GM10847 (cell line): Measurements from ENCODE around the gene ALG12.

Experiments
- POLR2A ChIP-seq: IDR thresholded peaks from 2 replicates; pipeline ENCODE4 v1.6.1; 2011; ENCODE audit not compliant: insufficient read length; ENCODE audit errors: extremely low read depth

The ALG12 gene

GRCh38 chr22:49920859-49921258 lies 2.6 kb upstream of the ALG12 start:
- TF ChIP-seq POLR2A, result no peak

DNA sequence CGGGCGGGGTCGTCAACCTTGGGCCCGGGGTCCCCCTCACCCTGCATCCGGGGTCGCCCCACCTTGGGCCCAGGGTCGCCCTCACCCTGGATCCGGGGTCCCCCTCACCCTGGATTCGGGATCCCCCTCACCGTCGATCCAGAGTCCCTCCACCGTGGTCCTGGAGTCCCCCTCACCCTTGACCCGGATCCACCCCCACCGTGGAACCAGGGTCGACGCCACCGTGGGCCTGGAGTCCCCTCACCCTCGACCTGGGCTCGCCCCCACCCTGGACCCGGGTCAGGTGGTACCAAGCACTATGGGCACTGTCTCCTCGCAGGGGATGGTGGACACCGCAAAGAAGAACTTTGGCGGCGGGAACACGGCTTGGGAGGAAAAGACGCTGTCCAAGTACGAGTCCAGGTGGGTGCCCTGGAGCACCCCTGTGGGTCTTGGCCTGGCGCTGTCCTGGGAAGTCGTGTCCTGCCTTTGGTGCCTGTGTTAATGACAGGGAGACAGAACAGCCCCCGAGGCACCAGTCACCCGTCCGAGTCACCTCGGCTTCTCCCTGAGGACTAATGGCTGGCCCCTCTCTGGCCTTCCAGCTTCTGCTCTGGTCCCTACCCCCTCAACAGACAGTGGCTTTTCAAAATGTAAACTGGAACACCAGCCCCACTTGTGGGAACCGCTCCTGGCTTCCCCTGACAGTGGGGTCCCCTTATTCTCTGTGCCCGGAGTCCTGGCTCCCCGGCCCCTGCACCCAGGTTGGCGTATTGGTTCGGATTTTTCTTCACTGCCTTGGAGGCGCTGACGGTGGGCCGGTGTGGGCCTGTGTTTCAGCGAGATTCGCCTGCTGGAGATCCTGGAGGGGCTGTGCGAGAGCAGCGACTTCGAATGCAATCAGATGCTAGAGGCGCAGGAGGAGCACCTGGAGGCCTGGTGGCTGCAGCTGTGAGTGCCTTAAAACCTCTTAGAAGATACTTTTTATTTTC lies 958 bp upstream of the ALG12 start:
- TF ChIP-seq POLR2A, result no peak

GRCh38 chr22:49916831-49917230 lies 1.4 kb downstream of the ALG12 start:
- TF ChIP-seq POLR2A, result no peak

DNA sequence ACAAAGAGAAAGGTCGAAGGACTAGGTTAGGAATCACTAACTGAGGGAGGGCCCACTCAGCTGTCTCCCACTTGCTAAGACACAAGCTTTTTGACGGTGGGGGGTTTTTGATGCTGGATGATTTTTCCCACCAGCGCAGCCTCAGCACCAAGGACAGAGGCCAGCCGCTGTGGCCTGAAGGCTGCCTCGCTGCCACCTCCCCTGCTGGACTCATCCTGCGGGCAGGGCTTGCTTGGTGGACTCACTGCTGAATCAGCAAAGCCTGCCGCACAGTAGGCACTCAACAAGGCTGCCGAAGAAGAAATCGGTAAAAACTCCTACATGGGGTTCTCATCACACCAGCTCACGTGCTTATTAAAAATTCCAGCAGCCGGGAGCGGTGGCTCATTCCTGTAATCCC lies 2.6 kb downstream of the ALG12 start:
- TF ChIP-seq POLR2A, result no peak

DNA sequence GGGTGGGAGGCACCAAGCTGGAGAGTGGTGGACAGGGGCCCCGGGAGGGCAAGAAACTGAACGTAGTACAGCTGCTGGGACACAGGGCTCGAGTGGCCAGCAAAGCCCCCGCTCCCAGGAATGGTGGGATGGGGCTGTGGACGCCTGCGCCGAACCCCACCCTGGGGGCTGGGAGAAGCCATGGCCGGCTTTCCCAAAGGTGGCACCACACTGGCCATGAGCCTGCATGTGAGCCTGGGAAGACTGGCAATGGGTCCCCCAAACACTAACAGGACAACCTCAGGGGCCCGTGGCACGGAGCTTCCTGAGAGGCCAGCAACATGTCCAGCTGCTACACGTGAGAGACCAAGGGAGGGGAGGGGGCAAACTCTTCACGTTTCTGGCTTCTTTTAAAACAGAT lies 4.0 kb downstream of the ALG12 start:
- no peak for TF ChIP-seq POLR2A

GRCh38 chr22:49913446-49913845 lies 4.8 kb downstream of the ALG12 start:
- TF ChIP-seq POLR2A, result no peak

- TF ChIP-seq POLR2A, result no peak
Observed at GRCh38 chr22:49913026-49913425, 5.2 kb downstream of the ALG12 start.

DNA sequence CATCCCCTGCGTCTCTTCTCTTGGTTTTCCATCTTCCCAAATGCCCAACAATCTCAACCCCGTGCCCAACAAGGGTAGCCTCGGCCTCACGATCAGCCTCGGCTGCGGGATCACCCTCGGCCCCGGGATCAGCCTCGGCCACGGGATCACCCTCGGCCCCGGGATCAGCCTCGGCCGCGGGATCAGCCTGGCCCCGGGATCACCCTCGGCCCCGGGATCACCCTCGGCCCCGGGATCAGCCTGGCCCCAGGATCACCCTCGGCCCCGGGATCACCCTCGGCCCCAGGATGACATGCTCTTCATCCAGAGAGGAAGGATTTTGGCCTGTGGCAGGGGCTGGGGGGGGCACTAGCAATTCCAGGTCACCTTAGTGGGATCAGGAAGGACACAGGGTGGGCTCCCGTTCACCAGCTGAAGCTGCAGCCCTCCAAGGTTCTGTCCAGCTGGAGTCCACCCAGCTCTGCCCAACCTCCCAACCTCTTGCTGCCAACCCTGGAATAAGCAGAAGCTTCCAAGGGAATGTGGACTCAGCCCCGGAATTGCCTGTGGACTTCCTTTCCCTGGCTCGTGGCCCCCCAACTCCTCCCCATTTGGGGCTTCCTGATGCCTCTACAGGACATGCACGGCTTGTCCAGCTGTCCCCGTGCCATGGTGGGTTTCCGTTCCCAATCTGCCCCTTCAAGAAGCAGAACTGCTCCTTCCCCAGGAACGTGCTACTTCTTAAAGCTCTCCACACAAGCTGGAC lies 6.2 kb downstream of the ALG12 start:
- no peak for TF ChIP-seq POLR2A

- no peak for TF ChIP-seq POLR2A
Observed at GRCh38 chr22:49910229-49911155, 7.7 kb downstream of the ALG12 start.

DNA sequence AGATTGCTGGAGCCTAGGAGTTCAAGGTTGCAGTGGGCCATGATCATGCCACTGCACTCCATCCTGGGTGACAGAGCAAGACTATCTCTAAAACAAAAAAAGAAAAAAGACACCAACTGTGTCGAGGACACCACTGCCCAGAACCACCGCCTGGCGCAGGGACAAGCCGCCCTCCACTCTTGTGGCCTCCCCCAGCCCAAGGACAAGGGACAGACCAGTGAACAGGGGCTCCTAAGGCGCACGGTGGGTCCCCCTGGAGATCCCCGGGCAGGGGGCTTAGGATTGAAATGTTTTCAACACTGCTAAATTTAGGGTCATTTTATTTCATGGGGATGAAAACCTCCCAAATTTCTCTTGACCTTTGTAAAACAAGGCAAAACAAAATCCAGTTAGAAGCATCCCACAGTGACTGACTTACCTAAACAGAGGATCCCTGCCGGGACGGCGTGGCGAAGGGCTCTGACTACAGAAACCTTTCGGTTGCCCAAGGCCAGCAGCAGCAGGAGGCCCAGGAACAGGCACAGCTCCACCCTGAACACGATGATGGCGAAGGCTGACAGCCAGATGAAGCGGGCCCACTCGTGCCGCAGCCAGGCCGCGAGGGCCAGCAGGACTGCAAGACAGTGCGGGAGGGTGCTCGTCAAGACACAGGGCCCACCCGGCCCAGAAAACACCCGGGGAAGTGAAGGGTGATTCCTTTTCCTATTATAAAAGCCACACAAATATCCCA lies 8.6 kb downstream of the ALG12 start:
- TF ChIP-seq POLR2A, result no peak

DNA sequence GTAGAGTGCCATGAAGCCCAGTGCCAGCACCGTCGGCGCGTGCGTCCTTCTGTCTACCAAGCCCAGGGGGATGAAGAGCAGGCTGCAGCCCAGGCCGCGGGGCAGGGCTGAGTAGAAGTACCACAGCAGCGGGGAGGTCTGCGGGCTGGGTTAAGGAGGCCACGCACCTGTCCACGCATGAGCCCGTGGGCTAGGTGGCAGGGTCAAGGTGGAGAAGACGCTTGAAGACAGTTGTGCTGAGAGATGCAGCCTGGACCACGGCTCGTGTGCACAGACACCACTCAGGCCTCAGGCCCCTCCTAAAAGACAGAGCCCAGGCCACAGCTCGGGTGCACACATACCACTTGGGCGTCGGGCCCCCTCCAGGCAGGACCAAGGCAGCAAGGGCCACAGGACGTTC lies 10.4 kb downstream of the ALG12 start:
- no peak for TF ChIP-seq POLR2A

- no peak for TF ChIP-seq POLR2A
Observed at GRCh38 chr22:49906799-49907290, 11.4 kb downstream of the ALG12 start.

DNA sequence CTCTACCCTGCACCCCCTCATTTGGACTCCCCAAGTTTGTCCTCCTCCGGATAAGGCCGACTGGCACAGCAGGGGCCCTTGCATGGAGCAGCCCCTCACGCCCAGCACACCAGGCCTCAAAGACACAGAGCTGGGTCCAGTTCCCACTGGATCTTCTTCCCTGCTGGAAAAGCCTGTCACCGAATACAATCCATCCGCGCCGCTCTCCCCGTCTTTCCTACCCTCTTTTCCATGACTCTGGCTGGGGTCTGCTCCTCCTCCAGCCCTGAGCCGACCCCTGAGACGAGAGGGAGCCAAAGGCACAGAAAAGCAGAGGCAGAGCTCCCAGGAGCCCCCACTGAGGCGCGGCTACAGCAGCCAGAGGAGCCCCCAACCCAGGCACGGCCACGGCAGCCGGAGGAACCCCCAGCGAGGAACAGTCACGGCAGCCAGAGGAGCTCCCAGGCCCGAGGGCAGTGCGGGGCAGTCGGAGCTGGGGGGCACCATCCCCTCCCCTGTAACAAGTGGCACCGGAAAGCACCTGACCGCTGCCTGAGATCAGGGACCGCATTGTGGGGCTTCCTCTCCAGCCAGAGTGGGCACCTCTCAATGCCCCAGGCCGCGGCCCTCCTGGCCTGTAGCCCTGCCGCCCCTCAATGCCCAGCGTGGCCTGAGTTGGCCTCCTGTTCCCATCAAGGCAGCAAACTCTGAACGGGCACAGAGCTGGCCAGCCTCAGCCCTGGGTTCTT lies 12.0 kb downstream of the ALG12 start:
- no peak for TF ChIP-seq POLR2A

GRCh38 chr22:49905465-49905864 lies 12.8 kb downstream of the ALG12 start:
- TF ChIP-seq POLR2A, result no peak

DNA sequence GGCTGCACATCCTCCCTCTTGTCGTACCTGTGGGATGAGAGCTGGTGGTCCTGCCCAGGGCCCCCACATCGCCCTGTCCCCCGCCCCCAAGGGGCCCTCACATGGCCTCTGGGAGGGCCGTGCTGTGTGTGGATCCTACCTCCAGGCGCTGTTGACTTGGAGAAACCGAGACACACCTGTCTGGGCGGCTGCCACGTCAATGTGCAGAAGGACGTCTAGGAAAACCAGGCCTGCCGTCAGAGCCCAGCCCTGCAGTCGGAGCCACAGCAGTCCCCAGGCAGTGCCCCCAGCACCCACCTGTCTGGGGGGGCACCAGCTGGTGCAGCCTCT lies 14.2 kb downstream of the ALG12 start:
- TF ChIP-seq POLR2A, result no peak
